Skin epidermis (tissue), 12 donors: ENCODE results near the gene TMEM88.
"Not testable (repeated sequence)": the region's sequence is repeated elsewhere in the genome, so short reads cannot be mapped to it uniquely, and the experiment has no call there.

ENCODE experiments used
- H3K27ac ChIP-seq, 21 experiments: fragments of 200-600 bp; sonication (generic) in 11 of 21; one replicate each; pipeline ENCODE4 v1.5.0; 2020; ENCODE audit warnings: mild to moderate bottlenecking in 3 of 21, inconsistent platforms in 2 of 21, moderate library complexity in 2 of 21
- H3K4me3 ChIP-seq, 7 experiments: fragments of 200-600 bp; sonication (generic) in 2 of 7; one replicate each; pipeline ENCODE4 v1.5.0; 2020; ENCODE audit warnings: inconsistent platforms in 2 of 7, mild to moderate bottlenecking in 2 of 7, moderate library complexity in 1 of 7

The TMEM88 gene

DNA sequence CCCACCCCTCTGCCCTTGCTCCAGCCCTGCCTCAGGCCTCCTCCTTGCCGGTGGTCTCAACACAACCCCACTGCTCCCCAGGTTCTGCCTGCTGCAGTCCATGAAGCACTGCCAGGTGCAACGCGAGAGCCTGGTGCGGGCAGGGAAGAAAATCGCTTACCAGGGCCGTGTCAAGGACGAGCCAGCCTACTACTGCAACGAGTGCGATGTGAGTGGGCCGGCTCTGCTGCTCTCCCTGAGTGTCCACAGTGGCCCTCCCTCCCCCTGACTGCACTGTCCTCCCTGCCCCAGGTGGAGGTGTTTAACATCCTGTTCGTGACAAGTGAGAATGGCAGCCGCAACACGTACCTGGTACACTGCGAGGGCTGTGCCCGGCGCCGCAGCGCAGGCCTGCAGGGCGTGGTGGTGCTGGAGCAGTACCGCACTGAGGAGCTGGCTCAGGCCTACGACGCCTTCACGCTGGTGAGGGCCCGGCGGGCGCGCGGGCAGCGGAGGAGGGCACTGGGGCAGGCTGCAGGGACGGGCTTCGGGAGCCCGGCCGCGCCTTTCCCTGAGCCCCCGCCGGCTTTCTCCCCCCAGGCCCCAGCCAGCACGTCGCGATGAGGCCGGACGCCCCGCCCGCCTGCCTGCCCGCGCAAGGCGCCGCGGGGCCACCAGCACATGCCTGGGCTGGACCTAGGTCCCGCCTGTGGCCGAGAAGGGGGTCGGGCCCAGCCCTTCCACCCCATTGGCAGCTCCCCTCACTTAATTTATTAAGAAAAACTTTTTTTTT lies 1.8 kb upstream of the TMEM88 start:
- Histone ChIP-seq H3K4me3 (no peak overlapping the region), H3K27ac (no peak overlapping the region)

DNA sequence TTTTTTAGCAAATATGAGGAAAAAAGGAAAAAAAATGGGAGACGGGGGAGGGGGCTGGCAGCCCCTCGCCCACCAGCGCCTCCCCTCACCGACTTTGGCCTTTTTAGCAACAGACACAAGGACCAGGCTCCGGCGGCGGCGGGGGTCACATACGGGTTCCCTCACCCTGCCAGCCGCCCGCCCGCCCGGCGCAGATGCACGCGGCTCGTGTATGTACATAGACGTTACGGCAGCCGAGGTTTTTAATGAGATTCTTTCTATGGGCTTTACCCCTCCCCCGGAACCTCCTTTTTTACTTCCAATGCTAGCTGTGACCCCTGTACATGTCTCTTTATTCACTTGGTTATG lies 1.2 kb upstream of the TMEM88 start:
- Histone ChIP-seq H3K27ac (no peak overlapping the region), H3K4me3 (no peak overlapping the region)

DNA sequence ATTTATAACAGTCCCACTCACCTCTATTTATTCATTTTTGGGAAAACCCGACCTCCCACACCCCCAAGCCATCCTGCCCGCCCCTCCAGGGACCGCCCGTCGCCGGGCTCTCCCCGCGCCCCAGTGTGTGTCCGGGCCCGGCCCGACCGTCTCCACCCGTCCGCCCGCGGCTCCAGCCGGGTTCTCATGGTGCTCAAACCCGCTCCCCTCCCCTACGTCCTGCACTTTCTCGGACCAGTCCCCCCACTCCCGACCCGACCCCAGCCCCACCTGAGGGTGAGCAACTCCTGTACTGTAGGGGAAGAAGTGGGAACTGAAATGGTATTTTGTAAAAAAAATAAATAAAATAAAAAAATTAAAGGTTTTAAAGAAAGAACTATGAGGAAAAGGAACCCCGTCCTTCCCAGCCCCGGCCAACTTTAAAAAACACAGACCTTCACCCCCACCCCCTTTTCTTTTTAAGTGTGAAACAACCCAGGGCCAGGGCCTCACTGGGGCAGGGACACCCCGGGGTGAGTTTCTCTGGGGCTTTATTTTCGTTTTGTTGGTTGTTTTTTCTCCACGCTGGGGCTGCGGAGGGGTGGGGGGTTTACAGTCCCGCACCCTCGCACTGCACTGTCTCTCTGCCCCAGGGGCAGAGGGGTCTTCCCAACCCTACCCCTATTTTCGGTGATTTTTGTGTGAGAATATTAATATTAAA lies 638 bp upstream of the TMEM88 start:
- Histone ChIP-seq H3K4me3 (no peak overlapping the region), H3K27ac (peak overlapping the region in 2 of 21 experiments; percentile 12 to 96)

DNA sequence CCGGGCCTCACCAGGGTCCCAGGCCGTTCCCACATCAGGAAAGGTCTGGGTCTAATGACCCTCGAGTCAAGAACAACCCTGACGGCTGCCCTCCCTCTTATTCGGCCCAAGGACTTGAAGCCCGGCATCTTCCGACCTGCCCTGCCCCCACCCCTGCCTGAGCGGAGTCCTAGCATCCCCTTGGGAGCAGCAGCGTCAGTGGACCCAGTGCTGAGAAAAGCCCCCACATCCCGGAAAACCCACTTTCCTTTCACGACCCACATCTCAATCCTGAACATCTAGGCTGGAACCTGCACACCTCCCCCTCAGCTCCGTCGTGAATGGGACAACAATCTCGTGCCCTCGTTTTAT lies 769 bp downstream of the TMEM88 start:
- H3K4me3 ChIP-seq = peak overlapping the region in 3 of 7 experiments; percentile 44 to 68 (median 64)
- H3K27ac ChIP-seq = peak overlapping the region in 18 of 21 experiments; percentile 5 to 96 (median 86)

DNA sequence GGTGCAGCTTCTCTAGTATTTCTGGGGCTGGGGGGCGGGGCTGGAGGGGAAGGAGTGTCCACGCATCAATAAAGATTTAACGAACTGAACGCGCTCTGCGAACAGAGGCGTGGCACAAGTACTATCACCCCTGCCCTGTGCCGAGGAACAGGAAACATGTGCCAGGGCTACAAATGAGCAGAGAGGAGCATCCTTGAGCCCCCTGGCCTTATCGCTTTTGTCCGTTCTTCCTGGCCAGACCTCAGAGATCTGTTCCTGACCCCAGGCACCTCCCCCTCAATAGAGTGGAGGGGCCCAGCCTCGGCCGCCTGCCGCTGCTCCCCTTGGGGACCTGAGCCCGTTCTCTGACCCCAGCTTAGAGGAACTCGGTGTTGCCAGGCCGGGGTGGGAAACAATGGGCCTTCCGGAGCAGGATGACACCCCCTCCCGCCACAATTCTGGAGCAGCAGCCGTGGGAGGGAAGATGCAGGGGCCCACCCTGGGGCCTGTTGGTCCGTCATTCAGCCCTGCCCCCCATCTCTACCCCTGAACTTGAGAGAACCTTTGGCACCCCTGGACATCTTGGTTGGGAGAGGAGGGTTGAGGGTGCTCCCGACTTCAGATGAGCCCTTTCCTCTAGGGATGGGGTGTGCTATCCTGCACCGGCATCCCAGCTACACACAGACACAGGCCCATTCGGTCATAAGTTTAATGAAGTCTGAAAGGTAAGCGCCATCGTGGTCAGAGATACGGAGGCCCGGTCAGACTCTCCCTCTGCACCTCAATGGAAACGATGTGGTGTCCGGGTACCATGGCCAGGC lies 1.3 kb downstream of the TMEM88 start:
- Histone ChIP-seq H3K27ac (peak overlapping the region; percentile 10 to 96 (median 87)), H3K4me3 (peak overlapping the region; percentile 44 to 68 (median 58))

DNA sequence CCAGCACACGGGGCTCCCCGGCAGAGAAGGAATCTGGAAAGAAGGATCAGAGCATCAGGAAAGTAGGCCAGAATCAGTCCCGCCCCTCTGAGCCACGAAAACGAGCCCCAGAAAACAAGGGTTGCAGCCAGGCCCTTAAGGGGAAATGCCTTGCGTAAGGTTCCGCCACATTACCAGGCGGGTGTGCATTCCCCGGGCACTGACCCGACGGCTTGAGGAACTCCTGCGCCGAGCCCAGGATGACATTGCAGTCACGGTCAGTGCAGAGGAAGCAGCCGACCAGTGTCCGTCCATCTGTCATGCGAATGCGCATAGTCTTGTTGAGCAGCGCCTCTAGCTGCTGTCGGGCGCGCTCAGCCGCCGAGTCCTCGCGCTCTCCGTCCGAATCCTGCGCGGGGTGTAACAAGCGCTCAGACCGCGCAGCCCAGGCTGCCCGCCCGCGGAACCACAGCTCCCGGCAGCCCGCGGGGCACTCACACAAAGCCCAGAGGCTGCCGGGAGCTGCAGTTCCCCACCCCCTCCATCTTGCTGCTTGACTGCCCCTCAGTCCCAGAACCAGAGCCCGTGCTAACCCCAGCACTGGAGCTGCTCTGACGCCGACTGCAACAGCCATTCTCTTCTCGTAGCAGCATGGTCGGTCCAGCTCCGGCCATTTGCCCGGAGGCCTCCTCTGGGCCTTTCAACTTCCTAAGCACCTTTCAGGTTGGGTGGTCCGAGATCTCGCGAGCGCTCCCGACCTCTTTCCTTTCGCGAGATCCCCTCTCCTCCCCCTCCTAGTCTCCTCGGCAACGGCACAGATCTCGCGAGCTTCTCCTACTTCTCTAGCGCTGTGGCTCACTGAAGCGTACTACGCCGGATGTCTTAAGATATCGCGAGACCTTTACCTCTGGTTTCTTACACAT lies 2.2 kb downstream of the TMEM88 start, which contains the start of gene NAA38:
Gene NAA38 (minus strand): TSS at position 749 of the 902 bp plus-strand sequence. CDS start 96 bp downstream, at position 653.
- H3K4me3 ChIP-seq = peak within 1 kb of the TSS; percentile 44 to 68 (median 58)
- H3K27ac ChIP-seq = peak within 1 kb of the TSS; percentile 16 to 96 (median 87)

DNA sequence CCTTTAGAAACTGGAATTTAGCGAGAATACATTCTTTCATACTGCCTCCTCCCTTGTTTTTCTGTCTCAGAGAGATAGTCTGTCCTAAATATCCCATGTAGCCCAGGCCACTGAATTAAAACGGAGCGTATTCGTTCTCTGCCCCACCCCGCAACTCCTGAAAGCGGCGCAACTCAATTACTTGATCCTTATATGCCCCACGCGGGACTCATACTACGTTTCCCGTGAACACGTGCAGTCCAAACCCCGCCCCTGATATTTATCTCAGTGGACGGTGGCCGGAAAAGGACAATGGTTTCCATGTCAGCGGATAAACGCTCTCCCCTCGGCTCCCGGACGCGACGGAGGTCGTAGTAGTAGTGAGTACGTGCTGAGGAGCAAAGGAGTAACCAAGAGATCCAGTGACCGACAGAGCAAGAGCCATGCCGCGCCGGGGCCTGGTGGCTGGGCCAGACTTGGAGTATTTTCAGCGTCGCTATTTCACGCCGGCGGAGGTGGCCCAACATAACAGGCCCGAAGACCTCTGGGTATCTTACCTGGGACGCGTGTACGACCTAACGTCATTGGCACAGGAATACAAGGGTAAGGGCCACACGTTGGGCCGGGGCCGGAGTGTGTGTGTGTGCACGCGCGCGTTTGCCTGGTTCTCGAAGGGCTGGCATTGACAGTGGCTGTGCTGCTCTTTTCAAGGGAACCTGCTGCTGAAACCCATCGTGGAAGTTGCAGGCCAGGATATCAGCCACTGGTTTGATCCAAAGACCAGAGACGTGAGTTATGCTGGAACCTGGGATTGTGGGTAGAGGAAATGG lies 3.1 kb downstream of the TMEM88 start, which contains the start of gene CYB5D1:
Gene CYB5D1 (plus strand): TSS at position 291 of the 809 bp plus-strand sequence. CDS start 132 bp downstream, at position 423.
- H3K27ac ChIP-seq = peak within 1 kb of the TSS; percentile 16 to 96 (median 87)
- peak within 1 kb of the TSS; percentile 44 to 68 (median 58) for H3K4me3 ChIP-seq

DNA sequence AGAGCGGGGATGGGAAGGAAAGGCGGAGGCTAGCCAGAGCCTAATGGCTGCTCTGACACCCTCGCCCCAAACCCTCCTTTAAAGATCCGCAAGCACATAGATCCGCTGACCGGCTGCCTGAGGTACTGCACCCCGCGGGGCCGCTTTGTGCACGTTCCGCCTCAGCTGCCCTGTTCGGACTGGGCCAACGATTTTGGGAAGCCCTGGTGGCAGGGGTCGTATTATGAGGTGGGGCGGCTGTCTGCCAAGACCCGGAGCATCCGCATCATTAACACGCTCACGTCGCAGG lies 3.6 kb downstream of the TMEM88 start:
- H3K4me3 ChIP-seq = peak overlapping the region; percentile 44 to 68 (median 58)
- peak overlapping the region in 19 of 21 experiments; percentile 82 to 96 (median 87) for H3K27ac ChIP-seq

DNA sequence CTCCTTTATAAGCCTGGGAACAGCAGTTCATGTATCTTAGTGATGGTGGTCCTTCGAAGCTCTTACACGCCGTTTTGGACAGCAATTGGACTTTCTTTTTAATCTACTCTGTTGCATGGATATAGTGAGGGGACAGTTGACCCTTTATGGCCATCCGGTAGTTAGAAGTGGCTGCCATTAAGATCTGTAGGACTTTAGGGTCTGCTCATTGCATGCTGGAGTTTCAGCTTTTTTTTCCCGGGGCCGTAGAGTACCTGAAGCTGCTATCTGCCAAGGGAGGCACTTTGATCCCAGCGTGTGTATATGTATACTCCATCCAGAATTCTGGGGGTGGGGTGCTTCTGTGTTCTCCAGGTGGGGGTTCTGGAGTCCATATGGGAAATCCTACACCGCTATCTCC lies 4.2 kb downstream of the TMEM88 start:
- peak overlapping the region in 11 of 21 experiments; percentile 82 to 95 (median 87) for H3K27ac ChIP-seq
- peak overlapping the region in 2 of 7 experiments; percentile 64 to 68 for H3K4me3 ChIP-seq

DNA sequence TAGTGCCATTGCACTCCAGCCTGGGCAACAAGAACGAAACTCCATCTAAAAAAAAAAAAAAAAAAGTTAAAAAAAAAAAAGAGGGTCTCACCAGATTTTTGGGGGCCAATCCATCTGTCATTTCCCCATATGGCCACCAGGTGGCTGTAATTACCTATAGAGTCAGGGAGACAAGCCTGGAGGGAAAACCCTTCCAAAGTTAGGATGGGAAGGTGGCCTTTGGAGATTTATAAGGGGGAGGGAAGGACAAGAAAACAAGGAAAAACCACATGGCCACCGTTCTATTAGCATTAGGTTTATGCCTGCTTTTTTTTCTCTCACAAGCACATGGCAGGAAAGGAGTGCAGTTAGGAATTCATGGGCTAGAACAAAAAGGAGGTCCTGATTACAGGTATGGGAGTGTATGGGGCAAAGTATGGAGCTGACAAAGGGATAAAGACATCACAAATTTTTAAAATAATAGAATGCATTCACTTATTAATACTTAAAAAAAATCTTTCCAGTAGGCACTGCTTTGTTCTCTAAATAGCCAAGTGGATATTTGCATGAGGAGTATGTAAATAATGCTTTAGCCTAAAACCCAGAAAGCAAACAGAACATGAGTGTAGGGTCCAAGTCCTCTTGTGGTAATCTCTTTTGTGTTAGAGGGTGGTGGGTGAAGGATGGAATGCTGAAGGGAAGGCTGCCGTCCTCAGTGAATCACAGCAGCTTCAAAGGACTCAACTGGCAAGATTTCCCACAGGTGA lies 8.0 kb downstream of the TMEM88 start:
- no peak overlapping the region for H3K4me3 ChIP-seq
- H3K27ac ChIP-seq = no peak overlapping the region

DNA sequence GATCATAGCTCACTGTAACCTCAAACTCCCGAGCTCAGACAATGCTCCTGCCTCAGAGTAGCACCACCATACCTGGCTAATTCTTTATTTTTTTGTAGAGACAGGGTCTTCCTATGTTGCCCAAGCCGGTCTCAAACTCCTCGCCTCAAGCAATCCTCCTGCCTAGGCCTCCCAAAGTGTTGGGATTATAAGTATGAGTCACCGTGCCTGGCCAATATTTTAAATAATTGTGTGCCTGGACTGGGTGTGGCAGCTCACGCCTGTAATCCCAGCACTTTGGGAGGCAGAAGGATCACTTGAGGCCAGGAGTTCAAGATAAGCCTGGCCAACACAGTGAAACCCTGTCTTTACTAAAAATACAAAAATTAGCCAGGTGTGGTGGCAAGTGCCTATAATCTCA lies 9.5 kb downstream of the TMEM88 start:
- not testable (repeated sequence) for H3K4me3 ChIP-seq, H3K27ac ChIP-seq

DNA sequence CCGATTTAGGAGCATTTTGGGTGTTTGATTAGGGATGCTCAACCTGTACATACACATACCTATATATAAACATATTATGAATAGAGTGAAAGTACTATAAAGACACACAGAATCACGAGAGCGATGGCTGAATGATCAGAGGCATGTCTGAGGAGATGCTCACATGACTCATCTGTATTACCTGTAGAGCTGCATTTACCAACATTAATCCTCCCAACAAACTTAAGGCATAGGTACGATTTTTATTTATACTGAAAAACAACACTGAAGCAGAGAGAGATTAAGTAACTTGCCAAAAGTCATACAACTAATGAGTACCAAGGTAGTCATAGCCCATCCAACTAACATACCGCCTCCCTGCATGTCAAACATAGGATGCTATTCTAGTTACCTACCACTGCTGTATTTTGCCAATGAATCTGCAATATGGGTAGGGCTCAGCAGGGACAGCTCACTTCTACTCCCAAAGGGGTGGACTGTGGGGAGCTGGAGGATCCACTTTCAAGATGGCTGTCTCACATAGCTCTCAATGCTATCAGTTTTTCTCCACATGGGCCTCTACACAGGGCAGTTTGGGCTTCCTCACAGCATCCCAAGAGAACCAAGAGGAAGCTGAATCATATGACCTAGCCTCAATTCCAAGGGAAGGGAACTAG lies 10.3 kb downstream of the TMEM88 start:
- Histone ChIP-seq H3K4me3 (no peak overlapping the region), H3K27ac (no peak overlapping the region)

DNA sequence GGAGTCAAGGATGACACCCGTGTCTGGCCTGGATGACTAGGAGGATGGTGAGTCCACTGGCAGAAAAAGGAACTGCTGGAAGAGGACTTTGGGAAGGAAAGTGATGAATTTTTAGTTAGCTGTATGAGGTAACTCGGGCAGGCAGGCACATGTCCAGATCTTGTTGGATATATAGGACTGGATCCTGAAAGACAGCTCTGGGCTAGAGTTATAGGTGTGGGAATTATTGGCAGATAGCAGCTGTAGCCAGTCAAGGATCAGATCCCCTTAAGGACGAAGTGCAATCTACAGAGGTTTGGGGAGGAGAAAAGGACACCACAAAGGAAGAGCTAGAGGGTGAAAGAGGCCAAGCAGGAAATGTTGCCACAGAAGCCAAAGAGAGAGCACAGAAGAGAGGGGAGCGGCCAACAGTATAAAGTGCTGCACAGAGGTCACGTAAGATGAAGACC lies 13.0 kb downstream of the TMEM88 start:
- H3K4me3 ChIP-seq = no peak overlapping the region
- peak overlapping the region in 12 of 21 experiments; percentile 2 to 70 (median 32) for H3K27ac ChIP-seq

DNA sequence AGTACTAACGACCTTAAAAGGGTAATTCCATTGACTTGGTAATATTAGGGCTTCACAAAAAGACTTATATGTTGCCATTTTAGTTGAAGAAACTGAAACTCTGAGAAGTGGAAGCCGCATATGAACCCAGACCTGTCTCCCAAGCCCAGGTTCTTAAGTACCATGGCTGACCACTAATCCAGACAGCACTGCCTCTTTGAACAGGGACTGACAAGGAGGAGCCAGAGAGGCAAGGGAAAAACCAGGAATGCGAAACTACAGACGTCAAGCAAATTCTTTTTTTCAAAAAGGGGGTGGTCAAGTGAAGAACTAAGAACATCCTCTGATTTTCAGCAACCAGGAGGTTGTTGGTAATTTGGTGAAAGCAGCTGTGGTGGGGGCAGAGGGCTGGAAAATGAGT lies 18.2 kb downstream of the TMEM88 start:
- no peak overlapping the region for H3K27ac ChIP-seq
- no peak overlapping the region for H3K4me3 ChIP-seq

DNA sequence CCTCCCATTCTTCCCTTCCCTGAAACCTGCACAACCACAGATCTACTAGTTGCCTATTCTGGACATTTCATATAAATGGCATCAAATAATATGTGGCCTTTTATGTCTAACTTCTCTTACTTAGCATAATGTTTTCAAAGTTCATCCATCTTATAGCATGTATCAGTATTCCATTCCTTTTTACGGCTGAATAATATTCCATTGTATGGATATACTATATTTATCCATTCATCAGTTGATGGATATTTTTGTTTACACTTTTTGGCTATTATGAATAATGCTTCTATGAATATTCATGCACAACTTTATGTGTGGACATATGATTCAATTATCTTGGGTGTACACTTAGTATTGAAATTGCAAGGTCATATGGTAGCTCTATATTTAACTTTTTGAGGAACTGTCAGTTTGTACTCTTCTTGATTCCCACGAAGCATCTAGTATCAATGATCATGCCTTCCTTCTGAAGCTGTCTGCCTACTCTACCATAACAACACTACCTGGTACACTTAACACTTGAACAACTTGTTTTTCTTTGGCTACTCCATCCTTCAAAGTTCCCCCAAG lies 21.0 kb downstream of the TMEM88 start:
- Histone ChIP-seq H3K4me3 (no peak overlapping the region), H3K27ac (no peak overlapping the region)

DNA sequence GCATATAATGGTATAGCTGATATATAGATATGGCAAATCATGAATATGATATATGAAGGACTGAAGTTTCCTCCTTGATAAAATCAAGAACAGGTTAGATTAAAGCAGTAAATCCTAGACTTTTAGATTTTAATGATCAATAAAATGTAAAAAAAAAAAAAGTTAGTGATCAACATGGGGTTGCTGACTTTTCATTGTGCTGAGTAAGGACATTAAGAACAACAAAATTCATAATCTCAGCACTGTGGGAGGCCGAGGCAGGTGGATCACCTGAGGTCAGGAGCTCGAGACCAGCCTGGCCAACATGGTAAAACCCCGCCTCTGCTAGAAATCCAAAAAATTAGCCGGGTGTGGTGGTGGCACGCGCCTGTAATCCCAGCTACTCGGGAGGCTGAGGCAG lies 23.4 kb downstream of the TMEM88 start:
- Histone ChIP-seq H3K27ac (no peak overlapping the region), H3K4me3 (no peak overlapping the region)
